Measurements from ENCODE around the gene PITPNC1. TPM values are rescaled to one million over a fixed set of nuclear protein-coding genes. Genes with fewer than 3 reads are reported as not detected.

PITPNC1 gene
- total and polyA plus RNA-seq, 2 of the 13 experiments (the other 11 are each of a cell fraction or from before 2014, with no cell fraction given): 4.1 to 5.7 TPM

- H2AFZ ChIP-seq (ENCODE audit: low read length): no peak overlapping the region
- H3K4me2 ChIP-seq (ENCODE audit: low read depth, low read length): no peak overlapping the region
- H3K9ac ChIP-seq (ENCODE audit: insufficient read depth, low read depth, low read length): no peak overlapping the region
- peaks cover 20% of the 10 kb centered on the region for H3K4me1 ChIP-seq (ENCODE audit: insufficient read depth, low read length)
- no peaks in the 10 kb centered on the region for H3K36me3 ChIP-seq (replicated peaks in 1 of 2; ENCODE audit: control insufficient read depth in 1 of 2, insufficient read depth in 2 of 2, low read length in 2 of 2)
- TF ChIP-seq CBX2 (IDR thresholded peaks at IDR 0.05; ENCODE audit: low read depth, low read length) (no peak), CBX2 (CRISPR knock-in tag; IDR thresholded peaks at IDR 0.05; ENCODE audit: low read depth) (no peak), SMC3 (IDR thresholded peaks at IDR 0.05; ENCODE audit: low read length) (no peak), CENPX (CRISPR knock-in tag; IDR thresholded peaks at IDR 0.05) (no peak), ZSCAN31 (CRISPR knock-in tag; IDR thresholded peaks at IDR 0.05; ENCODE audit: low read depth) (no peak), JUNB (CRISPR knock-in tag; IDR thresholded peaks at IDR 0.05; ENCODE audit: borderline replicate concordance) (no peak), ZNF441 (CRISPR knock-in tag; IDR thresholded peaks at IDR 0.05; ENCODE audit: borderline replicate concordance) (no peak), GLI4 (CRISPR knock-in tag; IDR thresholded peaks at IDR 0.05; ENCODE audit: borderline replicate concordance) (no peak), RELA (CRISPR knock-in tag; IDR thresholded peaks at IDR 0.05) (no peak), CCDC6 (CRISPR knock-in tag; IDR thresholded peaks at IDR 0.05) (no peak), SOX13 (IDR thresholded peaks at IDR 0.05) (no peak), SOX13 (CRISPR knock-in tag; conservative IDR thresholded peaks at IDR 0.05 in 1 of 2, IDR thresholded peaks at IDR 0.05 in 1 of 2) (no peak), ZNF33A (CRISPR knock-in tag; IDR thresholded peaks at IDR 0.05; ENCODE audit: borderline replicate concordance) (no peak), KLF6 (CRISPR knock-in tag; IDR thresholded peaks at IDR 0.05) (no peak), ZNF652 (CRISPR knock-in tag; IDR thresholded peaks at IDR 0.05; ENCODE audit: borderline replicate concordance, low read depth) (no peak), MLLT10 (CRISPR knock-in tag; IDR thresholded peaks at IDR 0.05) (no peak), HNRNPH1 (optimal IDR thresholded peaks at IDR 0.05; ENCODE audit: low read depth, low read length) (no peak)
- TF ChIP-seq, protein P1, sequence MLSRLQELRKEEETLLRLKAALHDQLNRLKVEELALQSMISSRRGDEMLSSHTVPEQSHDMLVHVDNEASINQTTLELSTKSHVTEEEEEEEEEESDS (CRISPR knock-in tag; IDR thresholded peaks at IDR 0.05; ENCODE audit: borderline replicate concordance): no peak
- CTCF ChIA-PET (ENCODE audit: low intra/inter-chr PET ratio, low total read pairs): no interaction called here
- WGBS (ENCODE audit: low lambda C conversion rate): 85% methylated on average over 2 of the region's 2 CpGs
- in situ Hi-C loops (cut with HindIII; ENCODE audit: extremely low pct_ligation_motif_present, low pct_unique_long_range_greater_than_20kb): no loop called here
- no peak for ATAC-seq
- H3K27me3 ChIP-seq (ENCODE audit: control insufficient read depth in 1 of 2, insufficient read depth in 2 of 2, low read length in 2 of 2): no peaks in the 10 kb centered on the region
- DNase-seq (ENCODE audit: low spot score): no peak
- H3K79me2 ChIP-seq (ENCODE audit: insufficient read depth, low read length): no peaks in the 10 kb centered on the region
- no peaks in the 10 kb centered on the region for H3K9me3 ChIP-seq (ENCODE audit: low read length)
- H3K27ac ChIP-seq (ENCODE audit: extremely low read length, insufficient read depth, low read length): no peak overlapping the region
- FAIRE-seq: peak; percentile 32
- no peak overlapping the region for H3K4me3 ChIP-seq (replicated peaks in 1 of 3; ENCODE audit: insufficient read depth in 1 of 3, low read depth in 2 of 3, low read length in 3 of 3)
- POLR2A ChIA-PET: no interaction called here
- intact Hi-C loops (cut with micrococcal nuclease; ENCODE audit: unreplicated experiment): no loop called here
- BruUV-seq (replicated peaks): no TSS peak
- H4K20me1 ChIP-seq (ENCODE audit: insufficient read depth, low read length): no peaks in the 10 kb centered on the region
These were observed 26.0 kb downstream of the PITPNC1 start for GRCh38 chr17:67403065-67403464.
